H1 (cell line): ENCODE data around the gene ASIC1. TPM values are rescaled to one million over a fixed set of nuclear protein-coding genes. Genes with fewer than 3 reads are reported as not detected.

Experiments
- CTCF ChIA-PET: fragments of 300-600 bp; sonication (Branson Sonifier 250); formaldehyde crosslinking; loops from one replicate; lab custom pipeline; 2021; ENCODE audit not compliant: partially characterized antibody; lab: Charles Lee
- POLR2A ChIA-PET: fragments of 300-600 bp; sonication (Branson Sonifier 250); formaldehyde crosslinking; loops from one replicate; lab custom pipeline; 2021; ENCODE audit warnings: inconsistent platforms; ENCODE audit not compliant: partially characterized antibody; lab: Charles Lee
- DNase-seq, 2 experiments: peaks; one replicate each; pipeline versions ENCODE4 v3.0.0 to v3.0.0-alpha.2; 2010 to 2022; ENCODE audit warnings: low spot score in 2 of 2, low read depth in 1 of 2, mixed read lengths in 1 of 2
- FAIRE-seq: peaks from 2 replicates; lab custom pipeline; 2011; peaks lifted over from hg19 to GRCh38; lab: Jason Lieb, UNC
- H2AFZ ChIP-seq: 2 replicates; pipeline ENCODE4 v1.8.1; 2012; ENCODE audit warnings: low read length, inconsistent platforms
- H2AK5ac ChIP-seq: 2 replicates; pipeline ENCODE4 v1.6.1; 2013; ENCODE audit warnings: low read depth, low read length
- H2BK120ac ChIP-seq: replicated peaks from 2 replicates; pipeline ENCODE3; 2013; ENCODE audit warnings: low read depth, low read length, inconsistent platforms
- H2BK12ac ChIP-seq: 2 replicates; pipeline ENCODE4 v1.6.1; 2013; ENCODE audit warnings: low read depth, low read length
- H2BK15ac ChIP-seq: 2 replicates; pipeline ENCODE4 v1.6.1; 2013; ENCODE audit warnings: low read length
- H2BK20ac ChIP-seq: 2 replicates; pipeline ENCODE4 v1.6.1; 2013; ENCODE audit warnings: low read length
- H2BK5ac ChIP-seq: 2 replicates; pipeline ENCODE4 v1.6.1; 2013; ENCODE audit warnings: low read depth, low read length
- H3K14ac ChIP-seq: 2 replicates; pipeline ENCODE4 v1.6.1; 2013; ENCODE audit warnings: inconsistent platforms; ENCODE audit not compliant: insufficient read length
- H3K18ac ChIP-seq: 2 replicates; pipeline ENCODE4 v1.6.1; 2013; ENCODE audit warnings: low read length; ENCODE audit errors: extremely low read depth
- H3K23ac ChIP-seq: 2 replicates; pipeline ENCODE4 v1.6.1; 2013; ENCODE audit warnings: inconsistent platforms; ENCODE audit not compliant: insufficient read length
- H3K23me2 ChIP-seq: 2 replicates; pipeline ENCODE4 v1.6.1; 2013; ENCODE audit warnings: low read depth, low read length
- H3K27ac ChIP-seq: 2 replicates; pipeline ENCODE4 v1.6.1; 2011; ENCODE audit warnings: low read depth, low read length, inconsistent platforms
- H3K27me3 ChIP-seq, 4 experiments: replicated peaks in 1 of 4; 1 replicate in 1 of 4; 2 replicates in 3 of 4; pipeline versions ENCODE4 v1.6.1 to v1.8.1; 2011 to 2013; ENCODE audit warnings: low read length in 3 of 4, mild to moderate bottlenecking in 3 of 4, inconsistent platforms in 2 of 4, mixed read lengths in 2 of 4, moderate library complexity in 1 of 4; ENCODE audit not compliant: control insufficient read depth in 3 of 4, insufficient read depth in 3 of 4; ENCODE audit errors: extremely low read depth in 1 of 4
- H3K36me3 ChIP-seq, 4 experiments: 2 replicates each; pipeline versions ENCODE4 v1.6.1 to v1.8.1; 2011 to 2013; ENCODE audit warnings: mild to moderate bottlenecking in 4 of 4, low read length in 3 of 4, moderate library complexity in 2 of 4, control low read depth in 1 of 4, inconsistent platforms in 1 of 4; ENCODE audit not compliant: insufficient read depth in 4 of 4, control insufficient read depth in 2 of 4
- H3K4ac ChIP-seq: replicated peaks from 2 replicates; pipeline ENCODE3; 2013; ENCODE audit warnings: low read length, low read depth, mixed read lengths, inconsistent platforms; ENCODE audit not compliant: insufficient read length
- H3K4me1 ChIP-seq, 4 experiments: replicated peaks in 1 of 4; 1 replicate in 1 of 4; 2 replicates in 3 of 4; pipeline versions ENCODE4 v1.6.1 to v1.8.1; 2011 to 2013; ENCODE audit warnings: low read length in 3 of 4, inconsistent platforms in 2 of 4, mixed read lengths in 1 of 4; ENCODE audit not compliant: insufficient read depth in 4 of 4, control insufficient read depth in 3 of 4
- H3K4me2 ChIP-seq, 2 experiments: 2 replicates each; pipeline versions ENCODE4 v1.6.1 to v1.8.1; 2011 to 2013; ENCODE audit warnings: low read depth in 2 of 2, low read length in 2 of 2, control low read depth in 1 of 2, inconsistent platforms in 1 of 2, mild to moderate bottlenecking in 1 of 2; ENCODE audit not compliant: insufficient read depth in 1 of 2
- H3K4me3 ChIP-seq, 4 experiments: fragments of 200-600, 300-600 bp in 1 of 4; sonication (generic), shearing (Covaris generic), sonication (Bioruptor Twin) in 1 of 4; 2 replicates each; pipeline versions ENCODE4 v1.5.1 to v1.8.1; 2011 to 2016; ENCODE audit warnings: low read length in 4 of 4, low read depth in 3 of 4, control low read depth in 2 of 4, inconsistent platforms in 2 of 4, mild to moderate bottlenecking in 2 of 4, mixed read lengths in 1 of 4, moderate library complexity in 1 of 4; ENCODE audit not compliant: insufficient read depth in 2 of 4; ENCODE audit errors: extremely low read depth in 1 of 4
- H3K56ac ChIP-seq: replicated peaks from 2 replicates; pipeline ENCODE3; 2013; ENCODE audit warnings: low read depth, mild to moderate bottlenecking, mixed read lengths, low read length, inconsistent platforms; ENCODE audit not compliant: insufficient read length
- H3K79me1 ChIP-seq: 2 replicates; pipeline ENCODE4 v1.6.1; 2013; ENCODE audit warnings: low read depth, low read length, control low read depth
- H3K79me2 ChIP-seq, 2 experiments: 2 replicates each; pipeline versions ENCODE4 v1.6.1 to v1.8.1; 2012 to 2013; ENCODE audit warnings: low read length in 2 of 2, mild to moderate bottlenecking in 2 of 2, inconsistent platforms in 1 of 2; ENCODE audit not compliant: insufficient read depth in 2 of 2, control insufficient read depth in 1 of 2
- H3K9ac ChIP-seq, 4 experiments: replicated peaks in 1 of 4; 1 replicate in 1 of 4; 2 replicates in 3 of 4; pipeline versions ENCODE4 v1.6.1 to v1.8.1; 2011 to 2013; ENCODE audit warnings: low read depth in 3 of 4, low read length in 3 of 4, control low read depth in 2 of 4, mild to moderate bottlenecking in 2 of 4, moderate library complexity in 2 of 4, inconsistent platforms in 1 of 4; ENCODE audit errors: extremely low read depth in 1 of 4
- H3K9me3 ChIP-seq, 2 experiments: 2 replicates each; pipeline versions ENCODE4 v1.6.1 to v1.8.1; 2012 to 2013; ENCODE audit warnings: mild to moderate bottlenecking in 2 of 2, moderate library complexity in 2 of 2, control low read depth in 1 of 2, inconsistent platforms in 1 of 2, low read depth in 1 of 2, low read length in 1 of 2, mixed read lengths in 1 of 2; ENCODE audit not compliant: insufficient read depth in 2 of 2
- H4K20me1 ChIP-seq, 2 experiments: replicated peaks in 1 of 2; 2 replicates each; pipeline versions ENCODE3 to v1.8.1; 2011 to 2013; ENCODE audit warnings: inconsistent platforms in 2 of 2, low read length in 2 of 2, mild to moderate bottlenecking in 1 of 2; ENCODE audit not compliant: insufficient read depth in 2 of 2, control insufficient read depth in 1 of 2
- H4K5ac ChIP-seq: 2 replicates; pipeline ENCODE4 v1.6.1; 2013; ENCODE audit warnings: low read length, low read depth, mixed read lengths, inconsistent platforms; ENCODE audit not compliant: insufficient read length
- H4K8ac ChIP-seq: 2 replicates; pipeline ENCODE4 v1.8.0; 2013; ENCODE audit warnings: mild to moderate bottlenecking, moderate library complexity, low read length, inconsistent platforms; ENCODE audit not compliant: insufficient read depth; ENCODE audit errors: extremely low read depth
- H4K91ac ChIP-seq: replicated peaks from 2 replicates; pipeline ENCODE3; 2013; ENCODE audit warnings: low read length, mixed read lengths, inconsistent platforms; ENCODE audit not compliant: insufficient read length
- POLR2AphosphoS5 ChIP-seq: IDR thresholded peaks from 2 replicates; pipeline ENCODE4 v1.6.1; 2011; ENCODE audit warnings: low read depth, low read length
- WGBS, 2 experiments: shearing (Covaris generic) in 1 of 2; methylation state at CpG; one replicate each; pipeline versions ENCODE4 v1.1.6 to v1.1.7; 2013 to 2015; ENCODE audit warnings: low lambda C conversion rate in 2 of 2, mixed read lengths in 2 of 2, inconsistent platforms in 1 of 2, low coverage in 1 of 2, missing lambda C conversion rate in 1 of 2; ENCODE audit not compliant: insufficient replicate concordance in 2 of 2, insufficient coverage in 1 of 2, insufficient read length in 1 of 2; ENCODE audit errors: extremely low coverage in 1 of 2, missing lambda C conversion rate in 1 of 2; 5-methylcytosine and 5-hydroxymethylcytosine counted together
- polyA plus RNA-seq, 7 experiments: library from polyadenylated mRNA; depleted of rRNA in 3 of 7; stranded (reverse) in 5 of 7; unstranded in 2 of 7; fragments of >200 nt in 5 of 7; fragments of 200-250 nt in 2 of 7; gene quantifications; 1 replicate in 5 of 7; 2 replicates in 1 of 7; 4 replicates in 1 of 7; pipeline versions ENCODE4 v1.2.1 to v1.2.3, GENCODE V29; 2011 to 2013; ENCODE audit warnings: missing spikeins in 2 of 7, mixed read lengths in 2 of 7
- total RNA-seq: library from RNA; stranded (reverse); fragmentation: NEBNext Ultra II Directional; extraction: Animal tissue kit (Norgen Biotek cat#: 25700); gene quantifications from 2 replicates; pipeline ENCODE4 v1.2.1, GENCODE V29; 2021

The ASIC1 gene
- total and polyA plus RNA-seq, 2 of the 8 experiments (the other 6 are each of a cell fraction or from before 2014, with no cell fraction given), result 2.4 to 4.4 TPM

DNA sequence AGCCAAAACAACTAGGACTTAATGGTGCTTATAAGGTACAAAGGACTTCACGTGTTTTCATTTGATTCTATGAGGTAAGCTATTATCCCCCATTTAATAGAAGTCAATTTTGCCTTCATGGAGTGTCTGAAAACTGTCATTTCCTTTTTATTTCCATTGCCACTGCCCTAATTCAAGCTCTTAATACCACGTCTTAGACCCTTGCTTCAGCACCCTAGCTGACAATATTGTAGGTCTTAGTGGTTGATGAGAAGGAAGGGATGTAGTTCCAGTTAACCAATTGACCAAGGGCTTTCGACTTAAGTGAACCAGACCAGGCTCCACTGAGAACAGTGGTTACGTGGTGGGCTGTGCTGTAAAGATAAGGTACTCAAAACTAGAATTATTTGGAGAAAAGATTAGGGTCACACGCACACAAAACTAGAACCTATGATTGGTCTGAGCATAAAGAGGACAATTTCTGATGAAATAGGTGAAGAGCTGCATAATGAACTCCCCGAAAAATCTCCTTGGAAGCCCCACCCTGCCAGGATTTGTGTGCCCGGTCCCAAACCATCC, 9.6 kb upstream of the ASIC1 start:
- Histone ChIP-seq H4K5ac (no peak overlapping the region), H2BK5ac (no peak overlapping the region), H4K20me1 (no peaks in the 10 kb centered on the region), H3K9ac (no peak overlapping the region), H3K4me3 (no peak overlapping the region), H3K9me3 (no peaks in the 10 kb centered on the region), H3K4me1 (peaks cover 4 to 8% (median 6%) of the 10 kb centered on the region in 4 experiments; a peak in 6 of 7 replicates), H3K56ac (no peak overlapping the region), H3K36me3 (no peaks in the 10 kb centered on the region), H3K27ac (no peak overlapping the region), H2BK20ac (no peak overlapping the region), H2BK12ac (no peak overlapping the region), H3K4me2 (no peak overlapping the region), H3K4ac (no peak overlapping the region), H2BK15ac (no peak overlapping the region), H2AK5ac (no peak overlapping the region), H3K79me2 (no peaks in the 10 kb centered on the region), H3K23me2 (peaks cover 8% of the 10 kb centered on the region; the same call in 1 of the 2 replicates), H4K8ac (no peak overlapping the region), H3K14ac (no peak overlapping the region), H3K18ac (no peak overlapping the region), H4K91ac (no peak overlapping the region), H2AFZ (no peak overlapping the region), H3K23ac (no peak overlapping the region), H2BK120ac (no peak overlapping the region), H3K79me1 (no peaks in the 10 kb centered on the region), H3K27me3 (peaks cover 11 to 36% (median 26%) of the 10 kb centered on the region in 4 experiments)
- 86% methylated on average over 7 of the region's 7 CpGs; no CpG with 5 or more reads in 1 of the 2 experiments for WGBS, 2 experiments
- FAIRE-seq (no peak), DNase-seq (no peak)
- POLR2A ChIA-PET, result interaction anchor here (0.7 to 1.5 kb wide), 2 partner anchors 9 to 51 kb away, joined by 3 to 5 read pairs; no protein-coding TSS in a partner anchor
- CTCF ChIA-PET, result interaction anchor here (0.6 to 10.7 kb wide), 6 partner anchors 9 to 133 kb away, joined by 3 to 257 read pairs (median 4); no protein-coding TSS in a partner anchor
- TF ChIP-seq POLR2AphosphoS5, result no peak
